Right forelimb (tissue), 1 donor: ENCODE data around the gene TMA7.

ENCODE experiments used
- DNase-seq: peaks from one replicate; pipeline ENCODE4 v3.0.0-alpha.2; 2018

Gene TMA7

DNA sequence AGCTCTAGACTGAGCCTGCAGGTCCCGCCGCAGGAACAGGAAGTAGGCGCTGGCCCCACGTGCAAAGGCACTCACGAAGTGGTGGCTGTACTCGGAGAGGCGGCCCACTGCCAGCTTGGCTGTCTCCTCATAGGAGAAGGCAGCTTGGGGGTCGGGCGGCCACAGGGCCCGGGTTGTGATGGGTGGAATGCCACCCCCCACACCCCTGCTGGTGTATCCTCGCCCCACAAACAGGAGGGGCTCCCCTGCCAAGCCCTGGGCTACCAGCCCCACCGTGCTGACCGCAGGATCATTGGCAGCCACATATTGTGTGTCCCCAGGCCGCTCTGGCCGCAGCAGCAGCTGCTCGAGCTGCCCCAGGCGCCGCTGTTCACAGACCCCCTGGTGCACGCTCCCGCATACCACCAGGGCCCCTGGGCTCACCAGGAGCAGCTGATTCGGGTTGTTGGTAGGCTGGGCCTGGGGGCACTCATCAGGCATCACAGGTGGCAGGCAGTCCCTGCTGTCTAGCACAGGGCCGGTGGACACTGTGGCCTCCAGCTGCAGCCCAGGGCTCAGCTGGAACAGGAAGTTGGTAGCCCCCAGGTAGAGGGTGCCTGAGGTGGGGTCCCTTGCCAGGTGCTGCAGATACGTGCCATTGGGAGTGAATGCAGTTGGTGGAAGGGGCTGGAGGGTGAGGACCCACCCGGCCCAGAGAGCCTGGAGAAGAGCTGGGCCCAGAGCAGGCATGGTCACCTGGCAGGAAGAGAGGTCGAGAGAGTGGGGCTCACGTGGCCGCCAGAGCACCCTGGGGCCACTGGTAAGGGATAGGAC, 16.0 kb upstream of the TMA7 start:
- DNase-seq, result no peak

DNA sequence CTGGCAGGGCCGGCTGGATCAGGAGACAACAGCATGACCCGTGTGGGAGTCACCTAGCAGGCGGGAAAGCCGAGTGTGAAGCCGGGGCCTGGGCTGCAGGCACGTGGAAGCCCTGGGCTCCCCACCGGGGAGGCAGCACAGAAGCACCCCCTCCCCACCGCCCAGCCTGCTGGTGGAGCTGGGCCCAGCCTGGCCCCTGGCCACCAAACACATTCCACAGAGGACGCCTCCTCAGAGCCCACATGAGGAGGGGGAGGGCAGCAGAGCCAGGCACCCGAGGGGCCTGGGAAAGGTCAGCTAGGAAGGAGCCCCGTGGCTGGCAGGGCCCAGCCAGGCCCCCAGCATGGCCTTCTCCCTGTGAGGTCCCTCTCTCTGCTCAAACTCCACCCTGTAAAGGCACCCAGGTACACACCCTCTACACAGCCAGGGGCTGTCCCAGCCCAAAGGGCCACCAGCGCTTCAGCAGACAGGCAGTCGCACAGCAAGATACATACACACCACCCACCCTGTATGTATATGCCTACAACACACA, 14.7 kb upstream of the TMA7 start:
- DNase-seq, result no peak

DNA sequence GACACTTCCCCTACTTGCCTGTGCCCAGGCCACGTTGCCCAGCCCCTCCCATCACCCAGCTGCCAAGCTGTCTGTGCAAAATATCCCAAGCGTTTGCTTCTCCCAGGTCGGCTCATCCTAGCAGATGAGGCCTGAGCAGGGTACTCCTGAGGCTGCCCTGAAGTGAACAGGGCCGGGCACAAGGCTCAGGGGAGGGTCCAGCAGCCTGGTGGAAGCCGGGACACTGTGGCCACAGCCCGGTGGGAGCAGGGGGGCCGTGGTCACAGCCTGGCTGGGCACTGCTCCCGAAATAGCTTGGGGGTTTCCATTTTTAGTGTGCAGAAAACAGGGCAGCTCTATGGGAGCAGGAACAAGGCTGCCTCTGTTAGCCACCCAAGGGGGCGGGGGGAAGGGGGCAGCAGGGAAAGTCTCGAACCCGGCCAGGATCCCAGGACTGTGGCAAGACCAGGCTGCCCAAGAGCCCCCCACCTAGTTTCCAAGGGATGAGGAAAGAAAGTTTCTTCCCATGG, 13.6 kb upstream of the TMA7 start:
- peak; percentile 72 for DNase-seq

- DNase-seq, result no peak
These were observed 13.0 kb upstream of the TMA7 start for GRCh38 chr3:48426944-48427629.

GRCh38 chr3:48427630-48427962, 12.5 kb upstream of the TMA7 start:
- DNase-seq, result no peak

DNA sequence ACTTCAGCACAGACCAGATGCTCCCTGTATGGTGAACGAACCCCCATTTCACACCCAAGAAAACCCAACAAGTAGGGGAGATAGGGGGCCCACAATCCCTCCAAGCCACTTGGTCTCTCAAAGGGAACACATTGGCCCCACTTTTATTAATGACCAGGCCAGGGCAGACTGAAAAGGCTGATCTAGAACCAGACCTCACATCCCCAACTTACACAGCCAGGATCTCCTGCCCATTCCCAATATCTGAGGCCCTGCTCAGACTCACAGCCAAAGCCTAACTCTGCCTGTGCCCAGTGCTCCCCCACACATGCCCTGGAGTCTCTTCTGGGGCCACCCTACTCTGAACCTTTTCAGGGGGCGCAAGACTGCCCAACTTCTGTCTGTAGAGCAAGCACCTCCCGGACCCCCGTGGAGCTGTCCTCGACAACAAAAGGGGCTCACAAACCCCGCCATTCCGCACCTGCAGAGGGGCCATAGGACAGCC, 11.9 kb upstream of the TMA7 start:
- no peak for DNase-seq

DNA sequence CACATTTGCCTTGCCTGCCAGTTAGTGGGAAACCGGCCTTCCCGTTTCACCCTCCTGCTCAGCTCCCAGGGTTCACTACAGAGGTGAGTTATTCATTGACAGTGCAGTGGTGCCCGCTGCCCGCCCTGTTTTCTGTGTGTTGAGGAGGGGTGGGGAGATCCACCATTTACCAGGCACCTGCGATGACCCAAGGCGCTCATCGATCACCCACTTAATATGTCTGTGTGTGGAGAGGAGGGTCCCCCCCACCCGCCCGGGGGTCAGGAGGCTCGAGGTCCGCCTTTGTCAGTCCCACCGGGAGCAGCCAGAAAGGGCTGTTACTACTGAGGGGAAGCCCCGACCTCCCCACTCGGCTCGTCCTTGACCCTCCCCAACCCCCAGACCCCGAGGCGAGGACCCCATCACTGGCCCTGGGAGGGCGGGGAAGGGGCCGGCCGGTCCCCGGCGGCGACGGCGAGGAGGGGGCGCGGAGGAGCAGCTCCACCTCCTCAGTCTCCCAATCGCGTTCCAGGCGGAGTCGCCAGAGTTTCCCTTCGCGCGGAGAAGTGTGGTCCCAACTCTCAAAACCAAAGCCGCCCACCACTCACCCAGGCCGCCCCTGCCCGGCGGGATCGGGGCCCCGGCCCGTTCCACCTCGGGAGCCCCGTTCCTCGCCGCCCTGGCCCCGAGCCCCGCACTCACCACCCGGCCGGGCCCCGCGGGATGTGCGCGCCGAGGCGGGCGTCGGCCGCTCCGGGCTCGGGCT, 11.3 kb upstream of the TMA7 start:
- DNase-seq, result peak; percentile 80

DNA sequence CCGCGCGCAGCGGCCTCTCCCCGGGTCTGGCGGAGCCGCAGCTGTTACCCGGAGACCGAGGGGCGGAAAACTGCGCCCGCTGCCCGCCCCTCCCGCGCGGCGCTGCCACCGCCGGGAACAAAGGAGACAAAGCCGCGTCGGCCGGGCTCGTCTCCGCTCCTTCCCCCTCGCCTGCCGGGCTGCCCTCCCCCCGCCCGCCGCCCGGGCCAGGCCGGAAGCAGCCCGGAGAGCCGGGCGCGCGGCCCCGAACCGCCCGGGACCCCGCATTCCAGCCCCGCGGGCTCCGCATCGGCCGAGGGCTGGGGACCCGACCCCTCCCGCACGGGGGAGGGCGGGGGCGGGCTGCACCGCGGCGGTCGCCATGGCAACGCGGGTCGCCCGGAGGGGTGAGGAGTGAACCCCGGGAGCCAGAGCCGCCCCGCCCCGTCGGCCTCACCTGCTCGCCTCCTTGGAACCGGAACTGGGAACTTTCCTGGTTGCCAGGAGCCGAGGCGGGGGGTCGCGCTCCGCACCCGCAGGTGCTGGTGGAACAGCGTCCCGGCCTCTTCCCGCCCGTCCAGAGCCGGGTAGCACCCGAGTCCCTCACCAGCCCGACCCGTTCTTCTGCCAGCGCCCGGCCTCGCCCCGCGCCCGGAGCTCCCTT, 10.6 kb upstream of the TMA7 start:
- DNase-seq, result peak; percentile 75

- peak; percentile 69 for DNase-seq
These were observed 9.9 kb upstream of the TMA7 start, which contains the start of gene PLXNB1 for GRCh38 chr3:48429960-48430707. PLXNB1 (minus strand) TSS chr3:48430086; CDS start chr3:48424611, 5,475 bp downstream.

DNA sequence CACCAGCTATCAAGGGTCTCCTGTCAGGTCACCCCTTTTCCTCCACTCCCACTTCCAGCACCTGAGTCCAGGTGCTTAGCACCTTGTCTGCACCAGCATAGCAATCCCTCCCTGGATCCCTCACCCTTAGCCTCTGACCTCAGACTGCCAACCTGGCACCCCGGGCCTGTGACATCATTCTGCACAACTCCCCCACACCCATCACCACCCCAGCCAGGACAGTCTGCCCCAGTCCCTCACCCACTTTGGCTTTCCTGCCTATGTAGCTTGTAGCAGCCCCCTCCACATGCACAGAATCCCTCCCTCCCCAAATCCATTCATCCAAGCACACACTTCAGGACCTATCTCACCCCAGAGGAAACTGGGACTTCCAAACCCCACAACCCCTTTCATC, 9.4 kb upstream of the TMA7 start:
- no peak for DNase-seq

DNA sequence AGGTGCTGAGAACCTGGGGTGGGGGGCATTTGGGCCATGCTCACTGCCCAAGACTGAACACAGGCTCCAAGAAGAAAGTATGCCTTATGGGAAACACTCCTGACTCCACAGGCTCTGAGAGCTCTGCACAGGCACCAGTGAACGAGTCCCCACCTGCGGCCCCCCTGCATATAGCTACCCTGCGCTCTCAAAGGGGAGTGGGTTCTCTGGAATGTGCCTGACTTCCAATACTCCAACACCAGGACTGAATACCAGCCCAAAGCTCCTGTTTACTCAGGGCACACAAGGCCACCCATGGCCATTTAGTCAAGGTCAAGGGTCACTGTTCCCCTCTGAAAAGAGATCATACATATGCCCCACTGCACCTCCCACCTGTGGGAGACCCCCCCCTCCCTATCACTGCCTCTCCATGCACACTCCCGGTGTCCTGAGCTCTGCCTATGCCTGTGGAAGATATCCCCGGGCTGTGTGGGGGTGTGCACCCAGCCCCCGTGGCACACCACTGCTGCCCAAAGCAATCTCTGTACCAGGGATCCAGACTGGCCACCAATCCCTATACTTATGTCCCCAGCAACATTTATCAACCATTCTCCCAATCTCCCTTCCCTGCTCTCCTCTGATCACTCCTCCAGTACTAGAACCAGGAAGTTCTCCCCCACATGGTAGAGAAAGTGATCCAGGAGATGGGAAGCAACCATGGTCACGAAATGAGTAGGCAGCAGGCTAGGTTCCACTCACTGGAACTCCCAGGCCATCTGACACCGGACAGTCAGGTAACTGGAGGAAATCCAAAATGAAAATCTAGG, 8.6 kb upstream of the TMA7 start:
- DNase-seq, result no peak

GRCh38 chr3:48432411-48433371, 7.4 kb upstream of the TMA7 start:
- no peak for DNase-seq

- peak; percentile 30 for DNase-seq
These were observed 6.5 kb upstream of the TMA7 start for GRCh38 chr3:48433472-48434118.

GRCh38 chr3:48434591-48435222, 5.3 kb upstream of the TMA7 start:
- peak; percentile 33 for DNase-seq

GRCh38 chr3:48435223-48435595, 4.8 kb upstream of the TMA7 start:
- no peak for DNase-seq

DNA sequence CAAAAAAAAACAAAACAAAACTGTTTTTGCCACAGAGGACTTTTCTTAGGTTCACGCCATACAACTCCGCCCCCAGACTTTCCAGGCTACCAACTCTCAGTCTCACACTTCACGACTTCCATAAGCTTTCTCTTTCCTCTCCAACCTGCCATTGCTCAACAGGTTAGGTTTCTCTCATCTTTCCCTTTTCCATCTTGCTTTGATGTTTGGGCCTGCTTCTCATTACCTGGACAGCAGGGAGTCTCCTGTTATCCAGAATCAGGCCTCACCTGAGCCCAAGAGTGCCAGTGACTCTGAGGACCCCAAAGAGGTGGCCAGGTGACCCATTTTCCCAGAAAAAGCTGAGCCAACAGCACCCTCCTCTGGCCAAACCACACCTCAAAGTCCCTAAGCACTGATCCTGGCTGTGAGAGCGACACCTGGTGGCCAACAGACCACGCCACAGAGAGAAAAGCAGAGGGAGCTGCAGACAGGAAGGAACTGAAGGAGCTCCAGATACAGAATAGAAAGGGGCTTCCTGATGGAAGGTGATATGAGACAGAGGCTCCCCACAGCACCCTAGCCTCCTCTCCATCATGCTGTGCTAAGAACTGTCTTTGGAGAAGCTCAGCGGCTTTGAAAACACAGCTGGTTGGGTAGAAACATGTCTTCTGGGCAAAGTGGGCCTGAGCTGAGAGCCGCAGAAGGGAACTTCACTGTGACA, 4.1 kb upstream of the TMA7 start:
- peak; percentile 85 for DNase-seq

GRCh38 chr3:48436477-48436787, 3.6 kb upstream of the TMA7 start:
- no peak for DNase-seq

DNA sequence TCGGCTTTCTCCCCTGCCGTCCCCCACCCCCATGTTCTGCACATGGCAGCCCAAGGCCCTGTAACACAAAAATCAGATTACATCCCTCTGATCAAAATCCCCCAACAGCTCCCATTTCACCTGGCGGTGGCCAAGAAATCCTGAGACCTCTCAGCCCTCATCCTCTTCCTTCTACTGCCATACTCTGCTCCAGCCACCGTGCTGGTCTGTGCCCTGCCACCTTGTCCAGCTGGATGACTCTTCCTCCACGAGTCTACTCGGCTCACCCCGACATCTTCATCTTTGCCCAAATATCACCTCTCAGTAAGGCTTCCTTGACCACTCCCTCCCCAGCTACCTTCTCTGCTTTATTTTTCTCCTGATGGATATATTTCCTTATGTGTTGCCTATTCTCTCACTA, 3.2 kb upstream of the TMA7 start:
- no peak for DNase-seq
